Loucy (cell line): ENCODE results near the gene CTIF.

ENCODE experiments used
- H2AFZ ChIP-seq: fragments of 200-600 bp; sonication (generic); 2 replicates; pipeline ENCODE4 v1.6.0; 2016; ENCODE audit warnings: antibody characterized with exemption, mild to moderate bottlenecking, low read length, moderate library complexity
- H3F3A ChIP-seq: fragments of 200-600 bp; 2 replicates; pipeline ENCODE4 v1.6.0; 2016; ENCODE audit warnings: antibody characterized with exemption, low read depth, mild to moderate bottlenecking
- H3K27me3 ChIP-seq: fragments of 200-600 bp; sonication (generic); 2 replicates; pipeline ENCODE4 v1.6.1; 2014; ENCODE audit warnings: low read length, mild to moderate bottlenecking; ENCODE audit not compliant: insufficient read depth, poor library complexity, severe bottlenecking
- H3K36me3 ChIP-seq: fragments of 200-600 bp; sonication (generic); 2 replicates; pipeline ENCODE4 v1.6.1; 2016; ENCODE audit warnings: low read length; ENCODE audit not compliant: insufficient read depth
- H3K4me1 ChIP-seq: fragments of 200-600 bp; sonication (generic); 2 replicates; pipeline ENCODE4 v1.5.1; 2014; ENCODE audit warnings: low read length, mild to moderate bottlenecking; ENCODE audit not compliant: insufficient read depth, poor library complexity, severe bottlenecking
- H3K4me2 ChIP-seq: fragments of 200-600 bp; sonication (generic); 2 replicates; pipeline ENCODE4 v1.6.0; 2014; ENCODE audit warnings: antibody characterized with exemption, low read length, low read depth, mild to moderate bottlenecking; ENCODE audit not compliant: poor library complexity, severe bottlenecking
- H3K4me3 ChIP-seq: fragments of 200-600 bp; sonication (generic); 2 replicates; pipeline ENCODE4 v1.5.1; 2014; ENCODE audit warnings: low read length, mild to moderate bottlenecking, mixed read lengths; ENCODE audit not compliant: poor library complexity, severe bottlenecking
- H3K79me2 ChIP-seq: fragments of 200-600 bp; sonication (generic); 2 replicates; pipeline ENCODE4 v1.6.1; 2014; ENCODE audit warnings: low read length; ENCODE audit not compliant: insufficient read depth
- H3K9ac ChIP-seq: fragments of 200-600 bp; sonication (generic); 2 replicates; pipeline ENCODE4 v1.6.0; 2014; ENCODE audit warnings: mild to moderate bottlenecking, low read depth, low read length, moderate library complexity; ENCODE audit not compliant: poor library complexity, severe bottlenecking
- H3K9me2 ChIP-seq: fragments of 200-600 bp; sonication (generic); replicated peaks from 2 replicates; pipeline ENCODE4 v1.6.1; 2016; ENCODE audit warnings: low read depth, low read length, mixed read lengths
- H3K9me3 ChIP-seq: fragments of 200-600 bp; sonication (generic); 2 replicates; pipeline ENCODE4 v1.6.1; 2014; ENCODE audit warnings: mild to moderate bottlenecking, antibody characterized with exemption, low read length, low read depth; ENCODE audit not compliant: insufficient read depth
- H4K20me1 ChIP-seq: fragments of 200-600 bp; sonication (generic); 2 replicates; pipeline ENCODE4 v1.6.0; 2014; ENCODE audit warnings: antibody characterized with exemption, low read length, mild to moderate bottlenecking; ENCODE audit not compliant: insufficient read depth, poor library complexity, severe bottlenecking
- EZH2phosphoT487 ChIP-seq: fragments of 200-600 bp; IDR thresholded peaks from 2 replicates; pipeline ENCODE4 v1.6.1; 2018; ENCODE audit warnings: antibody characterized with exemption, mild to moderate bottlenecking, moderate library complexity, borderline replicate concordance
- TF ChIP-seq, protein P1 (sequence below): fragments of 200-600 bp; sonication (generic); conservative IDR thresholded peaks from 2 replicates; pipeline ENCODE4 v1.5.1; 2014; ENCODE audit warnings: mild to moderate bottlenecking, antibody characterized with exemption, low read length

CTIF gene

DNA sequence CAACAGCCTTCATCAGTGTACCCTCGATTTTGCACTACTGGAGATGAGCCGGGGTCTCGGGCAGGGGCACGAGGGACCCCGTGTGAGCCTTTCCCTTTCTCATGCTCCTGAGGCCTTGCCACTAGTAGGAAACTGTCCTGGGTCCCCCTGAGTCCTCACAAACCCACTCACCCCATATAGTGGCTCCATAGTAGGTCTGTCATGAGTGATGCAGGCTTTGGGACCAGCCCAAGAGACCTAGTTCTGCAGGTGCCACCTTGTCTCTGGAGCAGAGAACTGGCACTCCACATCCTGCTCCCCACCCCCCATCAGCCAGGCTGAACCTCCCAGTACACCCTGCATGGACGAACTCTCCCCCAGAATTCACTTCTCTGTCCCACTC is 224.9 kb downstream of the CTIF start:
- H4K20me1 ChIP-seq = no peaks in the 10 kb centered on the region
- H3K4me1 ChIP-seq = peaks cover 6% of the 10 kb centered on the region
- no peaks in the 10 kb centered on the region for H3K27me3 ChIP-seq
- H3K9me2 ChIP-seq = no peaks in the 10 kb centered on the region
- no peaks in the 10 kb centered on the region for H3K79me2 ChIP-seq
- no peak overlapping the region for H3K4me2 ChIP-seq
- H3K36me3 ChIP-seq = peaks cover 31% of the 10 kb centered on the region; the same call in 1 of the 2 replicates
- no peak overlapping the region for H3K9ac ChIP-seq
- no peak for TF ChIP-seq EZH2phosphoT487
- TF ChIP-seq, protein P1, sequence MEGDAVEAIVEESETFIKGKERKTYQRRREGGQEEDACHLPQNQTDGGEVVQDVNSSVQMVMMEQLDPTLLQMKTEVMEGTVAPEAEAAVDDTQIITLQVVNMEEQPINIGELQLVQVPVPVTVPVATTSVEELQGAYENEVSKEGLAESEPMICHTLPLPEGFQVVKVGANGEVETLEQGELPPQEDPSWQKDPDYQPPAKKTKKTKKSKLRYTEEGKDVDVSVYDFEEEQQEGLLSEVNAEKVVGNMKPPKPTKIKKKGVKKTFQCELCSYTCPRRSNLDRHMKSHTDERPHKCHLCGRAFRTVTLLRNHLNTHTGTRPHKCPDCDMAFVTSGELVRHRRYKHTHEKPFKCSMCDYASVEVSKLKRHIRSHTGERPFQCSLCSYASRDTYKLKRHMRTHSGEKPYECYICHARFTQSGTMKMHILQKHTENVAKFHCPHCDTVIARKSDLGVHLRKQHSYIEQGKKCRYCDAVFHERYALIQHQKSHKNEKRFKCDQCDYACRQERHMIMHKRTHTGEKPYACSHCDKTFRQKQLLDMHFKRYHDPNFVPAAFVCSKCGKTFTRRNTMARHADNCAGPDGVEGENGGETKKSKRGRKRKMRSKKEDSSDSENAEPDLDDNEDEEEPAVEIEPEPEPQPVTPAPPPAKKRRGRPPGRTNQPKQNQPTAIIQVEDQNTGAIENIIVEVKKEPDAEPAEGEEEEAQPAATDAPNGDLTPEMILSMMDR = no peak
- H3F3A ChIP-seq = no peaks in the 10 kb centered on the region
- H2AFZ ChIP-seq = no peak overlapping the region
- H3K4me3 ChIP-seq = no peak overlapping the region
- no peaks in the 10 kb centered on the region for H3K9me3 ChIP-seq

DNA sequence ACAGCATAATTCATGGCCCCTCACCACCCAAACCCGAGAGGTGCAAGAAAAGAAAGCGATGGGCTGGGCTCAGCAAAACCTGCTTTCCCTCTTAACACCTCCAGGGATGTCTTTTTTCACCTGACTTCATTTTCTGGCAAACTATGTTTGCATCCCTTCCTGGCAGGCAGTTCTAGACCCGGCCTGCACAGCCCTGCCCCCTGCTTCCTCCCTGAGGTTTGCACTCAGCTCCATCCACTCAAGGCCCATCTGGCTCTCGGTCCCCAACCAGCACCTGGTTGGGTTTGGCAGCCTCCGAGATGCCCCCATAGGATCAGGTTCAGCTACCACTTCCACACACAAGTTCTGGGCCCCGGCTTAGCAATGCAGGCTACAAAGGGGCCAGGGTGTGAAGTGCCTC is 226.2 kb downstream of the CTIF start:
- Histone ChIP-seq H2AFZ (no peak overlapping the region), H3K4me1 (peaks cover 11% of the 10 kb centered on the region), H3K4me2 (no peak overlapping the region), H3K9me3 (no peaks in the 10 kb centered on the region), H3F3A (no peaks in the 10 kb centered on the region), H3K79me2 (no peaks in the 10 kb centered on the region), H3K4me3 (no peak overlapping the region), H3K9ac (no peak overlapping the region), H4K20me1 (no peaks in the 10 kb centered on the region), H3K9me2 (no peaks in the 10 kb centered on the region), H3K36me3 (peaks cover 25% of the 10 kb centered on the region; the same call in 1 of the 2 replicates), H3K27me3 (no peaks in the 10 kb centered on the region)
- TF ChIP-seq, protein P1 = no peak
- no peak for TF ChIP-seq EZH2phosphoT487

DNA sequence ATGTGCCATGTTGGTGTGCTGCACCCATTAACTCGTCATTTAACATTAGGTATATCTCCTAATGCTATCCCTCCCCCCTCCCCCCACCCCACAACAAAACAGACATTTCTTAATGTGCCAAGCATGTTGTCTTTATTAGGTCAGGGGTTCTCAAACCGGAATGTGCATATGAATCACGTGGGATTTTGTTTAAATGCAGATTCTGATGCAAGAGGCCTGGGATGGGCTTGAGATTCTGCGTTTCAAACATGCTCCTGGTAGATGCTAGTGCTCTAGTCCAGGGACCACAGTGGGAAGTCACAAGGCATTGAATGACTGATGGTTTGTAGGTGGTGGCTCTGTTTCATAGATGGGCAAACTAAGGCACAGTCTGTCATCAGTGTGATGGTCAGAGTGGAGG is 227.2 kb downstream of the CTIF start:
- Histone ChIP-seq H3K9me2 (no peaks in the 10 kb centered on the region), H3K27me3 (no peaks in the 10 kb centered on the region), H3K4me1 (peaks cover 15% of the 10 kb centered on the region), H3K9ac (no peak overlapping the region), H3F3A (no peaks in the 10 kb centered on the region), H3K79me2 (no peaks in the 10 kb centered on the region), H4K20me1 (no peaks in the 10 kb centered on the region), H2AFZ (no peak overlapping the region), H3K36me3 (peaks cover 25% of the 10 kb centered on the region; the same call in 1 of the 2 replicates), H3K4me3 (no peak overlapping the region), H3K9me3 (no peaks in the 10 kb centered on the region), H3K4me2 (no peak overlapping the region)
- TF ChIP-seq, protein P1 = no peak
- no peak for TF ChIP-seq EZH2phosphoT487
